ENCODE results near the gene PTPRO.

DNA sequence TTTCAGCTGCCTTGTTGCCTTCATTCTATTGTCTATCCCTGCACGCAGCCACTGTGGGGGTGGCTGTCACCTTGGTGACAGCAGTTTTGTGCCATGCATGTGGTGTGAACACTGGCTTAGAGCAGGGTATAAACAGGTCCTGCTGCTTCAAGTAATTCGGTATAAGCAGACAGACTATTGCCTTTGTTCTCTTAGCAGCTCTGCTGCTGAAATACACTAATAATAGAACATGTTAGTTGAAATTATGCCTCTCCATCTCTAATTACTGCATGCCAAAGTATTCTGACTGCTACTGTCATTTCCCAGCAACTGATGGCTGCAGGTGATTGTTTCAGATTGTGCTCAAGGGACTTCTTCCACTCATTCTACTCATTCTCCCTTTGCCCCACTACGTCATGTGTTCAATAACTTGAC, 34.6 kb downstream of the PTPRO start:
- TF ChIP-seq EZH2 (IDR thresholded peaks at IDR 0.05; ENCODE audit: low read length, unreplicated experiment) = no peak
- TF ChIP-seq, protein P1, sequence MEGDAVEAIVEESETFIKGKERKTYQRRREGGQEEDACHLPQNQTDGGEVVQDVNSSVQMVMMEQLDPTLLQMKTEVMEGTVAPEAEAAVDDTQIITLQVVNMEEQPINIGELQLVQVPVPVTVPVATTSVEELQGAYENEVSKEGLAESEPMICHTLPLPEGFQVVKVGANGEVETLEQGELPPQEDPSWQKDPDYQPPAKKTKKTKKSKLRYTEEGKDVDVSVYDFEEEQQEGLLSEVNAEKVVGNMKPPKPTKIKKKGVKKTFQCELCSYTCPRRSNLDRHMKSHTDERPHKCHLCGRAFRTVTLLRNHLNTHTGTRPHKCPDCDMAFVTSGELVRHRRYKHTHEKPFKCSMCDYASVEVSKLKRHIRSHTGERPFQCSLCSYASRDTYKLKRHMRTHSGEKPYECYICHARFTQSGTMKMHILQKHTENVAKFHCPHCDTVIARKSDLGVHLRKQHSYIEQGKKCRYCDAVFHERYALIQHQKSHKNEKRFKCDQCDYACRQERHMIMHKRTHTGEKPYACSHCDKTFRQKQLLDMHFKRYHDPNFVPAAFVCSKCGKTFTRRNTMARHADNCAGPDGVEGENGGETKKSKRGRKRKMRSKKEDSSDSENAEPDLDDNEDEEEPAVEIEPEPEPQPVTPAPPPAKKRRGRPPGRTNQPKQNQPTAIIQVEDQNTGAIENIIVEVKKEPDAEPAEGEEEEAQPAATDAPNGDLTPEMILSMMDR (conservative IDR thresholded peaks at IDR 0.05; ENCODE audit: low read depth, low read length) = no peak
